ENCODE data around the gene FGD6.

FGD6 gene

DNA sequence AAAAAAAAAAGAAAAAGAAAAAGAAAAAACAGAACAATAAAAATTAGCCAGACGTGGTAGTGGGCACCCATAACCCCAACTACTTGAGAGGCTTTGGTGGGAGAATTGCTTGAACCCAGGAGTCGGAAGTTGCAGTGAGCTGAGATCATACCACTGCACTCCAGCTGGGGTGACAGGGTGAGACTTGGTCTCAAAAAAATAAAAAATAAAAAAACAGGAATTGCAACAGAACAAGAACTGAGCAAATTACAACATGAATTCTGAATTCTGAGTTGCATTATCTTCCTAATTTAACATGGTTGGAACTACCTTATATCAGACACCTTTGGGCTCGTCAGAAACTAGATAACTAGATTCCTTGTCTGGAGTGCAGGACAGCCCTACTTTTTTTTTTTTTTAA, 90.5 kb downstream of the FGD6 start:
- H2BK12ac ChIP-seq (ENCODE audit: low read length), result no peak overlapping the region
- no peak overlapping the region for H3K4ac ChIP-seq (ENCODE audit: low read depth, low read length)
- no peak overlapping the region for H3K23ac ChIP-seq (ENCODE audit: low read length)
- no peak for DNase-seq
- no peak overlapping the region for H2AK5ac ChIP-seq (ENCODE audit: low read length)
- H3K27me3 ChIP-seq (ENCODE audit: insufficient read depth, low read length), result no peaks in the 10 kb centered on the region
- no peak overlapping the region for H2AFZ ChIP-seq (ENCODE audit: insufficient read depth, low read length, poor library complexity)
- H2BK120ac ChIP-seq (ENCODE audit: insufficient read depth, low read length, poor library complexity), result no peak overlapping the region
- H3K9ac ChIP-seq (ENCODE audit: low read length), result no peak overlapping the region
- no peak overlapping the region for H3K4me2 ChIP-seq (ENCODE audit: low read length)
- no peak overlapping the region for H4K8ac ChIP-seq (ENCODE audit: low read depth, low read length)
- peaks cover 12 to 16% of the 10 kb centered on the region in 2 experiments for H3K36me3 ChIP-seq (ENCODE audit: control insufficient read depth in 1 of 2, insufficient read depth in 2 of 2, low read length in 2 of 2)
- no peak overlapping the region for H3K27ac ChIP-seq (ENCODE audit: low read depth, low read length)
- H3K14ac ChIP-seq (ENCODE audit: low read length), result no peak overlapping the region
- H3K18ac ChIP-seq (ENCODE audit: low read length), result no peak overlapping the region
- H3K79me1 ChIP-seq (ENCODE audit: low read length), result no peaks in the 10 kb centered on the region
- H3K79me2 ChIP-seq (ENCODE audit: control insufficient read depth, insufficient read depth, low read length, poor library complexity), result no peaks in the 10 kb centered on the region
- no peak overlapping the region for H4K91ac ChIP-seq (ENCODE audit: low read depth, low read length)
- H3K4me3 ChIP-seq (ENCODE audit: low read depth, low read length), result no peak overlapping the region
- peaks cover 0 to 2% of the 10 kb centered on the region in 2 experiments for H3K4me1 ChIP-seq (ENCODE audit: control insufficient read depth in 1 of 2, insufficient read depth in 2 of 2, low read length in 2 of 2)
- no peak overlapping the region for H2BK5ac ChIP-seq (ENCODE audit: low read depth, low read length, poor library complexity)
- WGBS (ENCODE audit: extremely low coverage, insufficient coverage, insufficient read length), result no CpG with 5 or more reads among the region's 3 CpGs
- no peaks in the 10 kb centered on the region for H3K9me3 ChIP-seq (ENCODE audit: insufficient read depth, low read depth, low read length)
- H4K12ac ChIP-seq (ENCODE audit: low read depth, low read length), result no peak overlapping the region

DNA sequence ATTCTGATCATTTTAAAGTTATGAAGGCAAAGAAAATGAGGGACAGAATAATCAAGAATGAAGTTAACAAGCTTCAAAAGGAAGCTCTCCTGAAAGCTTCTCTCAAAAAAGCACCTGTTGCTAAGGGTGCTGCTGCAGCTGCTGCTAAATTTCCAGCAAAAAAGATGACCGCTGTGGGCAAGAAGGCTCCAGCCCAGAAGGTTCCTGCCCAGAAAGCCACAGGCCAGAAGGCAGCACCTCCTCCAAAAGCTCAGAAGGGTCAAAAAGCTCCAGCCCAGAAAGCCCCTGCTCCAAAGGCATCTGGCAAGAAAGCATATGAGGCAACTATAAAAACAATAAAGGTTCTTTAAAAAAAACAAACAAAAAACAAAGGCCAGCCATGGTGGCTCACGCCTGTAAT, 91.2 kb downstream of the FGD6 start:
- H3K14ac ChIP-seq (ENCODE audit: low read length), result no peak overlapping the region
- H3K79me2 ChIP-seq (ENCODE audit: control insufficient read depth, insufficient read depth, low read length, poor library complexity), result no peaks in the 10 kb centered on the region
- WGBS (ENCODE audit: extremely low coverage, insufficient coverage, insufficient read length), result no CpG with 5 or more reads among the region's 2 CpGs
- no peak for DNase-seq
- H4K8ac ChIP-seq (ENCODE audit: low read depth, low read length), result no peak overlapping the region
- no peaks in the 10 kb centered on the region for H3K9me3 ChIP-seq (ENCODE audit: insufficient read depth, low read depth, low read length)
- H2BK120ac ChIP-seq (ENCODE audit: insufficient read depth, low read length, poor library complexity), result no peak overlapping the region
- H3K23ac ChIP-seq (ENCODE audit: low read length), result no peak overlapping the region
- H2AFZ ChIP-seq (ENCODE audit: insufficient read depth, low read length, poor library complexity), result no peak overlapping the region
- H3K4me1 ChIP-seq (ENCODE audit: control insufficient read depth in 1 of 2, insufficient read depth in 2 of 2, low read length in 2 of 2), result peaks cover 0 to 2% of the 10 kb centered on the region in 2 experiments
- no peak overlapping the region for H3K27ac ChIP-seq (ENCODE audit: low read depth, low read length)
- no peak overlapping the region for H3K4ac ChIP-seq (ENCODE audit: low read depth, low read length)
- no peak overlapping the region for H4K12ac ChIP-seq (ENCODE audit: low read depth, low read length)
- H2AK5ac ChIP-seq (ENCODE audit: low read length), result no peak overlapping the region
- no peak overlapping the region for H3K4me3 ChIP-seq (ENCODE audit: low read depth, low read length)
- no peak overlapping the region for H3K4me2 ChIP-seq (ENCODE audit: low read length)
- H2BK12ac ChIP-seq (ENCODE audit: low read length), result no peak overlapping the region
- no peak overlapping the region for H3K9ac ChIP-seq (ENCODE audit: low read length)
- no peak overlapping the region for H2BK5ac ChIP-seq (ENCODE audit: low read depth, low read length, poor library complexity)
- peaks cover 14 to 16% of the 10 kb centered on the region in 2 experiments for H3K36me3 ChIP-seq (ENCODE audit: control insufficient read depth in 1 of 2, insufficient read depth in 2 of 2, low read length in 2 of 2)
- H3K79me1 ChIP-seq (ENCODE audit: low read length), result no peaks in the 10 kb centered on the region
- no peak overlapping the region for H3K18ac ChIP-seq (ENCODE audit: low read length)
- no peak overlapping the region for H4K91ac ChIP-seq (ENCODE audit: low read depth, low read length)
- H3K27me3 ChIP-seq (ENCODE audit: insufficient read depth, low read length), result no peaks in the 10 kb centered on the region

DNA sequence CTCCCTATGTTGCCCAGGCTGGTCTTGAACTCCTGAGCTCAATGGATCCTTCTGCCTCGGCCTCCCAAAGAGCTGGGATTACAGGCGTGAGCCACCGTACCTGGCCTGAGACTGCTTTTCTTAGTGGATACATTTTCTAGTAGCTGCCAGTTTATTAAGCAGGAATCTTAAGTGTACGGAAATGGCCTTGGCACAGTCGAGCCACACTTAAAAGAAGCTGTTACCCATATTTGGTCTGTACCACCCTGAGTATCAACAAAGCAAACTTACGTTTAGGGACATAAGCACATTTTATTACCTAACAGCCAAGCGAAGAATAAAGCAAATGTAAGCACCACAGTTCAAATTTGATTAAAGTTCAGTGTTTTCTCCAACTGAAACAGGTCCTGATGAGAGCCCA, 93.2 kb downstream of the FGD6 start:
- H2BK120ac ChIP-seq (ENCODE audit: insufficient read depth, low read length, poor library complexity), result no peak overlapping the region
- H3K27ac ChIP-seq (ENCODE audit: low read depth, low read length), result no peak overlapping the region
- H4K8ac ChIP-seq (ENCODE audit: low read depth, low read length), result no peak overlapping the region
- no peak overlapping the region for H3K18ac ChIP-seq (ENCODE audit: low read length)
- DNase-seq, result no peak
- no peak overlapping the region for H2BK12ac ChIP-seq (ENCODE audit: low read length)
- no peak overlapping the region for H3K14ac ChIP-seq (ENCODE audit: low read length)
- no peak overlapping the region for H3K4ac ChIP-seq (ENCODE audit: low read depth, low read length)
- H3K79me2 ChIP-seq (ENCODE audit: control insufficient read depth, insufficient read depth, low read length, poor library complexity), result no peaks in the 10 kb centered on the region
- no peak overlapping the region for H4K12ac ChIP-seq (ENCODE audit: low read depth, low read length)
- H3K4me3 ChIP-seq (ENCODE audit: low read depth, low read length), result no peak overlapping the region
- no peak overlapping the region for H2AK5ac ChIP-seq (ENCODE audit: low read length)
- no peak overlapping the region for H3K9ac ChIP-seq (ENCODE audit: low read length)
- H3K9me3 ChIP-seq (ENCODE audit: insufficient read depth, low read depth, low read length), result no peaks in the 10 kb centered on the region
- H3K23ac ChIP-seq (ENCODE audit: low read length), result no peak overlapping the region
- peak overlapping the region; percentile 0 for H4K91ac ChIP-seq (ENCODE audit: low read depth, low read length)
- H3K79me1 ChIP-seq (ENCODE audit: low read length), result no peaks in the 10 kb centered on the region
- H3K27me3 ChIP-seq (ENCODE audit: insufficient read depth, low read length), result no peaks in the 10 kb centered on the region
- no peak overlapping the region for H2AFZ ChIP-seq (ENCODE audit: insufficient read depth, low read length, poor library complexity)
- H3K4me1 ChIP-seq (ENCODE audit: control insufficient read depth in 1 of 2, insufficient read depth in 2 of 2, low read length in 2 of 2), result no peaks in the 10 kb centered on the region
- peaks cover 17 to 18% of the 10 kb centered on the region in 2 experiments for H3K36me3 ChIP-seq (ENCODE audit: control insufficient read depth in 1 of 2, insufficient read depth in 2 of 2, low read length in 2 of 2)
- no peak overlapping the region for H2BK5ac ChIP-seq (ENCODE audit: low read depth, low read length, poor library complexity)
- no CpG with 5 or more reads among the region's 7 CpGs for WGBS (ENCODE audit: extremely low coverage, insufficient coverage, insufficient read length)
- H3K4me2 ChIP-seq (ENCODE audit: low read length), result no peak overlapping the region

DNA sequence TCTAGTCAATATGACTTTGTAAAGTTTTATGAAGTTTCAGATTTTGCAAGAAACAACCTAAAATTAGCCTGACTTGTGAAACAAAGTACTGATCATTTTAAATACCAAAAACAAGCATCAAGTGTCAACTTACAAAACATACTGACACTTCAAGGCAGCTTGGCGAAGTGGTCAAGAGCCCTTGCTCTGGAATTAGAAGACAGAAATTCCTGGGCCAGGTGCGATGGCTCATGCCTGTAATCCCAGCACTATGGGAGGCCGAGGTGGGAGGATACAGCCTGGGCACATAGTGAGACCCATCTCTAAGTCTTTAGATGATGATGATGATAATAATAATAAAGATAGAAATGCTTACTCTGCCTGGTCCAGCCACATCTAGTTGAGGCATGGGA, 98.5 kb downstream of the FGD6 start:
- Histone ChIP-seq H3K14ac (ENCODE audit: low read length) (no peak overlapping the region), H3K4me2 (ENCODE audit: low read length) (no peak overlapping the region), H3K27me3 (ENCODE audit: insufficient read depth, low read length) (no peaks in the 10 kb centered on the region), H2BK120ac (ENCODE audit: insufficient read depth, low read length, poor library complexity) (no peak overlapping the region), H4K8ac (ENCODE audit: low read depth, low read length) (no peak overlapping the region), H3K4ac (ENCODE audit: low read depth, low read length) (no peak overlapping the region), H3K9me3 (ENCODE audit: insufficient read depth, low read depth, low read length) (no peaks in the 10 kb centered on the region), H3K4me1 (ENCODE audit: control insufficient read depth in 1 of 2, insufficient read depth in 2 of 2, low read length in 2 of 2) (peaks cover 0 to 5% of the 10 kb centered on the region in 2 experiments), H2BK12ac (ENCODE audit: low read length) (no peak overlapping the region), H3K79me2 (ENCODE audit: control insufficient read depth, insufficient read depth, low read length, poor library complexity) (no peaks in the 10 kb centered on the region), H2AFZ (ENCODE audit: insufficient read depth, low read length, poor library complexity) (no peak overlapping the region), H3K23ac (ENCODE audit: low read length) (no peak overlapping the region), H3K4me3 (ENCODE audit: low read depth, low read length) (no peak overlapping the region), H2AK5ac (ENCODE audit: low read length) (no peak overlapping the region), H3K27ac (ENCODE audit: low read depth, low read length) (no peak overlapping the region), H4K12ac (ENCODE audit: low read depth, low read length) (no peak overlapping the region), H3K9ac (ENCODE audit: low read length) (no peak overlapping the region), H3K36me3 (ENCODE audit: control insufficient read depth in 1 of 2, insufficient read depth in 2 of 2, low read length in 2 of 2) (peaks cover 11 to 14% of the 10 kb centered on the region in 2 experiments), H3K79me1 (ENCODE audit: low read length) (no peaks in the 10 kb centered on the region), H4K91ac (ENCODE audit: low read depth, low read length) (no peak overlapping the region), H2BK5ac (ENCODE audit: low read depth, low read length, poor library complexity) (no peak overlapping the region), H3K18ac (ENCODE audit: low read length) (no peak overlapping the region)
- DNase-seq, result no peak
- WGBS (ENCODE audit: extremely low coverage, insufficient coverage, insufficient read length), result no CpG with 5 or more reads among the region's 3 CpGs
